HepG2 (cell line): ENCODE measurements around the gene RNF11. TPM values are rescaled to one million over a fixed set of nuclear protein-coding genes. Genes with fewer than 3 reads are reported as not detected.

Experiments used
- ATAC-seq: fragments of 200-7000 bp; cut with Tn5 transposase; 3 replicates; pipeline ENCODE4 v1.9.1; 2020; ENCODE audit warnings: mild to moderate bottlenecking, moderate library complexity
- BruUV-seq: library from RNA; stranded (reverse); fragments of 400-500 nt; replicated peaks from 2 replicates; lab custom pipeline; 2021; lab: Mats Ljungman, UMichigan
- CTCF ChIA-PET: fragments of 300-600 bp; formaldehyde crosslinking; extraction: SDS; loops from one replicate; lab custom pipeline; 2021; ENCODE audit warnings: low total read pairs, inconsistent platforms, low intra/inter-chr PET ratio; lab: Yijun Ruan, JAX
- POLR2A ChIA-PET: fragments of 350-600 bp; sonication (Branson Sonifier 250); formaldehyde crosslinking; loops from one replicate; lab custom pipeline; 2020; ENCODE audit warnings: antibody characterized with exemption, inconsistent platforms; lab: Yijun Ruan, JAX
- DNase-seq: peaks from one replicate; pipeline ENCODE4 v3.0.0-alpha.2; 2015; ENCODE audit warnings: low spot score
- FAIRE-seq: peaks from 3 replicates; lab custom pipeline; 2011; peaks lifted over from hg19 to GRCh38; lab: Jason Lieb, UNC
- H2AFZ ChIP-seq: one replicate; pipeline ENCODE4 v1.6.1; 2011; ENCODE audit warnings: low read length, inconsistent platforms
- H3K27ac ChIP-seq: fragments of 300-600 bp; 3 replicates; pipeline ENCODE4 v1.8.0; 2011; ENCODE audit warnings: mixed run types, mild to moderate bottlenecking, mixed read lengths, low read length, inconsistent platforms; ENCODE audit not compliant: insufficient read depth; ENCODE audit errors: extremely low read length
- H3K27me3 ChIP-seq, 2 experiments: fragments of 200-600 bp in 1 of 2; 2 replicates in 1 of 2; 3 replicates in 1 of 2; pipeline versions ENCODE4 v1.6.0 to v1.8.0; 2011; ENCODE audit warnings: low read length in 2 of 2, mild to moderate bottlenecking in 2 of 2, moderate library complexity in 2 of 2, inconsistent platforms in 1 of 2; ENCODE audit not compliant: insufficient read depth in 2 of 2, control insufficient read depth in 1 of 2
- H3K36me3 ChIP-seq, 2 experiments: fragments of 200-600 bp in 1 of 2; replicated peaks in 1 of 2; 2 replicates in 1 of 2; 3 replicates in 1 of 2; pipeline versions ENCODE4 v1.5.1 to v1.8.0; 2011; ENCODE audit warnings: low read length in 2 of 2, inconsistent platforms in 1 of 2; ENCODE audit not compliant: insufficient read depth in 2 of 2, control insufficient read depth in 1 of 2
- H3K4me1 ChIP-seq: 2 replicates; pipeline ENCODE4 v1.5.1; 2012; ENCODE audit warnings: low read length, inconsistent platforms; ENCODE audit not compliant: insufficient read depth
- H3K4me2 ChIP-seq: 2 replicates; pipeline ENCODE4 v1.6.0; 2011; ENCODE audit warnings: low read depth, low read length, inconsistent platforms
- H3K4me3 ChIP-seq, 3 experiments: fragments of 200-600 bp in 1 of 3; sonication (generic), shearing (Covaris generic) in 1 of 3; replicated peaks in 1 of 3; 2 replicates each; pipeline ENCODE4 v1.5.1; 2011 to 2016; ENCODE audit warnings: low read length in 3 of 3, inconsistent platforms in 2 of 3, low read depth in 2 of 3, mild to moderate bottlenecking in 2 of 3, control low read depth in 1 of 3, mixed read lengths in 1 of 3; ENCODE audit not compliant: insufficient read depth in 1 of 3
- H3K79me2 ChIP-seq: one replicate; pipeline ENCODE4 v1.6.1; 2011; ENCODE audit warnings: low read length, inconsistent platforms; ENCODE audit not compliant: insufficient read depth
- H3K9ac ChIP-seq: 2 replicates; pipeline ENCODE4 v1.6.0; 2011; ENCODE audit warnings: mild to moderate bottlenecking, low read depth, low read length, inconsistent platforms; ENCODE audit not compliant: insufficient read depth
- H3K9me3 ChIP-seq: 2 replicates; pipeline ENCODE4 v1.5.1; 2012; ENCODE audit warnings: mild to moderate bottlenecking, low read length
- H4K20me1 ChIP-seq: 2 replicates; pipeline ENCODE4 v1.6.0; 2011; ENCODE audit warnings: inconsistent platforms, mild to moderate bottlenecking, low read length, moderate library complexity; ENCODE audit not compliant: insufficient read depth
- BORCS8-MEF2B ChIP-seq: sonication (generic); formaldehyde crosslinking; IDR thresholded peaks from 2 replicates; pipeline ENCODE4 v1.8.0; 2022; ENCODE audit warnings: mild to moderate bottlenecking, missing genetic modification reagents
- CREB1 ChIP-seq, 2 experiments: fragments of 450-650 bp in 1 of 2; IDR thresholded peaks; 2 replicates each; pipeline ENCODE4 v1.6.1; 2016 to 2017; ENCODE audit warnings: control low read depth in 1 of 2, mild to moderate bottlenecking in 1 of 2, missing compliant biosample characterization in 1 of 2, missing genetic modification characterization in 1 of 2
- GTF2F1 ChIP-seq: fragments of 150-350 bp; IDR thresholded peaks from 2 replicates; pipeline ENCODE4 v1.6.1; 2014; ENCODE audit warnings: low read length
- IRX3 ChIP-seq: sonication (generic); formaldehyde crosslinking; IDR thresholded peaks from 2 replicates; pipeline ENCODE4 v1.8.1; 2023; ENCODE audit warnings: mild to moderate bottlenecking, low read depth, missing genetic modification reagents, borderline replicate concordance
- KMT2B ChIP-seq: IDR thresholded peaks from 2 replicates; pipeline ENCODE4 v1.6.1; 2016; ENCODE audit warnings: missing genetic modification reagents, missing compliant biosample characterization
- MBNL3 ChIP-seq: fragments of 250-450 bp; sonication (Bioruptor Pico); conservative IDR thresholded peaks from 2 replicates; pipeline ENCODE4 v1.8.0; 2022; ENCODE audit warnings: mild to moderate bottlenecking, inconsistent platforms
- NR2F6 ChIP-seq, 2 experiments: IDR thresholded peaks; 2 replicates each; pipeline ENCODE4 v1.6.1; 2016; ENCODE audit warnings: antibody characterized with exemption in 1 of 2, mild to moderate bottlenecking in 1 of 2
- ONECUT2 ChIP-seq: sonication (generic); formaldehyde crosslinking; IDR thresholded peaks from 2 replicates; pipeline ENCODE4 v1.4.0; 2020; ENCODE audit warnings: missing genetic modification reagents
- PHF5A ChIP-seq: IDR thresholded peaks from one replicate; pipeline ENCODE4 v1.6.1; 2018; ENCODE audit warnings: low read depth, missing genetic modification reagents; ENCODE audit not compliant: unreplicated experiment
- RBAK ChIP-seq: sonication (generic); formaldehyde crosslinking; IDR thresholded peaks from 2 replicates; pipeline ENCODE4 v1.5.1; 2020; ENCODE audit warnings: mild to moderate bottlenecking, missing genetic modification reagents
- SRSF4 ChIP-seq: fragments of 200-400 bp; formaldehyde crosslinking; IDR thresholded peaks from one replicate; pipeline ENCODE4 v1.6.1; 2018; ENCODE audit warnings: mild to moderate bottlenecking, low read depth, low read length, moderate library complexity; ENCODE audit not compliant: poor library complexity, severe bottlenecking
- ZBTB26 ChIP-seq: IDR thresholded peaks from 2 replicates; pipeline ENCODE4 v1.6.1; 2016; ENCODE audit warnings: missing compliant biosample characterization, missing genetic modification reagents, borderline replicate concordance
- ZNF232 ChIP-seq: sonication (generic); formaldehyde crosslinking; IDR thresholded peaks from 2 replicates; pipeline ENCODE4 v1.4.0; 2020; ENCODE audit warnings: missing genetic modification reagents, borderline replicate concordance
- ZNF235 ChIP-seq: sonication (generic); formaldehyde crosslinking; IDR thresholded peaks from 2 replicates; pipeline ENCODE4 v1.8.1; 2023; ENCODE audit warnings: mild to moderate bottlenecking, missing genetic modification reagents, borderline replicate concordance
- ZNF280B ChIP-seq: sonication (generic); formaldehyde crosslinking; IDR thresholded peaks from 2 replicates; pipeline ENCODE4 v1.5.0; 2020; ENCODE audit warnings: missing genetic modification reagents, mild to moderate bottlenecking, borderline replicate concordance
- ZNF367 ChIP-seq: sonication (generic); formaldehyde crosslinking; IDR thresholded peaks from 2 replicates; pipeline ENCODE4 v1.4.0; 2020; ENCODE audit warnings: missing genetic modification reagents, borderline replicate concordance
- ZNF616 ChIP-seq: sonication (generic); formaldehyde crosslinking; IDR thresholded peaks from 2 replicates; pipeline ENCODE4 v1.5.0; 2020; ENCODE audit warnings: low read depth, mild to moderate bottlenecking, missing genetic modification reagents
- WGBS: methylation state at CpG from one replicate; pipeline ENCODE4 v1.1.6; 2017; ENCODE audit warnings: low lambda C conversion rate; 5-methylcytosine and 5-hydroxymethylcytosine counted together
- in situ Hi-C: cut with HindIII; loops from 2 replicates; pipeline ENCODE4 v1.10.0; 2017; ENCODE audit warnings: low pct_unique_long_range_greater_than_20kb; ENCODE audit not compliant: extremely low pct_ligation_motif_present
- intact Hi-C: fragments of 100-400 bp; cut with micrococcal nuclease; formaldehyde crosslinking; loops from one replicate; pipeline ENCODE4 v1.10.0; 2022; ENCODE audit not compliant: unreplicated experiment
- polyA plus RNA-seq, 8 experiments: library from polyadenylated mRNA; depleted of rRNA in 3 of 8; stranded (reverse) in 7 of 8; unstranded in 1 of 8; fragments of >200 nt; fragmentation: Illumina TruSeq in 4 of 8; extraction: Trizol in 4 of 8; gene quantifications; 2 replicates each; pipeline versions ENCODE4 v1.2.1 to v1.2.3, GENCODE V29; 2011 to 2016; ENCODE audit warnings: low read depth in 4 of 8, missing spikeins in 1 of 8, mixed read lengths in 1 of 8; ENCODE audit not compliant: insufficient read depth in 1 of 8
- total RNA-seq, 5 experiments: library from RNA; depleted of rRNA; stranded (reverse); fragments of >200 nt; fragmentation: Illumina TruSeq; extraction: Trizol; gene quantifications; 2 replicates each; pipeline ENCODE4 v1.2.3, GENCODE V29; 2016; ENCODE audit warnings: low read depth in 1 of 5

RNF11 gene
- total and polyA plus RNA-seq, 2 of the 13 experiments (the other 11 are each of a cell fraction or from before 2014, with no cell fraction given) = 41.2 to 48.8 TPM

- H3K4me2 ChIP-seq = peak overlapping the region; percentile 23; the same call in 1 of the 2 replicates
- ChIA-PET POLR2A (no interaction called here), CTCF (no interaction called here)
- no peaks in the 10 kb centered on the region for H4K20me1 ChIP-seq
- no peaks in the 10 kb centered on the region; a peak in 1 of 5 replicates for H3K27me3 ChIP-seq
- no TSS peak for BruUV-seq
- no peaks in the 10 kb centered on the region for H3K9me3 ChIP-seq
- H3K79me2 ChIP-seq = no peaks in the 10 kb centered on the region
- in situ Hi-C loops (no loop called here), intact Hi-C loops (no loop called here)
- no peak for ATAC-seq
- H2AFZ ChIP-seq = no peak overlapping the region
- 57% methylated on average over 8 of the region's 8 CpGs for WGBS
- TF ChIP-seq ZBTB26 (no peak), ZNF235 (no peak), RBAK (CRISPR knock-in tag) (no peak), GTF2F1 (no peak), ZNF367 (CRISPR knock-in tag) (no peak), KMT2B (no peak), CREB1 (IDR thresholded peaks at IDR 0.05) (no peak), CREB1 (CRISPR knock-in tag; IDR thresholded peaks at IDR 0.05) (no peak), BORCS8-MEF2B (no peak), MBNL3 (CRISPR knock-in tag) (no peak), ONECUT2 (CRISPR knock-in tag) (no peak), NR2F6 (IDR thresholded peaks at IDR 0.05) (no peak), NR2F6 (CRISPR knock-in tag; IDR thresholded peaks at IDR 0.05) (no peak), IRX3 (CRISPR knock-in tag) (no peak), PHF5A (no peak), ZNF280B (CRISPR knock-in tag) (no peak), SRSF4 (no peak), ZNF232 (CRISPR knock-in tag) (no peak), ZNF616 (CRISPR knock-in tag) (no peak)
- no peak overlapping the region for H3K27ac ChIP-seq
- peak overlapping the region in 1 of 3 experiments; percentile 4; a peak in 1 of 6 replicates for H3K4me3 ChIP-seq
- H3K9ac ChIP-seq = no peak overlapping the region
- peaks cover 34% of the 10 kb centered on the region for H3K4me1 ChIP-seq
- H3K36me3 ChIP-seq = no peaks in the 10 kb centered on the region
- FAIRE-seq = no peak
- DNase-seq = no peak
These were observed 67.7 kb downstream of the RNF11 start for GRCh38 chr1:51303751-51304251.
